HG03045 (cell line): ENCODE measurements around the gene ACSL1.
"Not testable (repeated sequence)": the region's sequence is repeated elsewhere in the genome, so short reads cannot be mapped to it uniquely, and the experiment has no call there.

Experiments
- ATAC-seq: cut with Tn5 transposase; IDR thresholded peaks from one replicate; pipeline ENCODE4 v1.9.1; 2021; ENCODE audit warnings: mild to moderate bottlenecking, moderate library complexity; ENCODE audit not compliant: unreplicated experiment

The ACSL1 gene

GRCh38 chr4:184763150-184763780 lies 62.5 kb downstream of the ACSL1 start:
- no peak for ATAC-seq

- peak; percentile 74 for ATAC-seq
Observed at GRCh38 chr4:184762100-184762499, 63.7 kb downstream of the ACSL1 start.

GRCh38 chr4:184760681-184761080 lies 65.1 kb downstream of the ACSL1 start:
- ATAC-seq = no peak

- ATAC-seq = no peak
Observed at GRCh38 chr4:184757810-184758209, 68.0 kb downstream of the ACSL1 start.

- no peak for ATAC-seq
Observed at GRCh38 chr4:184756399-184756798, 69.4 kb downstream of the ACSL1 start.

GRCh38 chr4:184755278-184755677 lies 70.5 kb downstream of the ACSL1 start:
- no peak for ATAC-seq

GRCh38 chr4:184752496-184753275 lies 73.1 kb downstream of the ACSL1 start:
- no peak for ATAC-seq

- no peak for ATAC-seq
Observed at GRCh38 chr4:184751585-184751956, 74.2 kb downstream of the ACSL1 start.

- ATAC-seq = no peak
Observed at GRCh38 chr4:184750926-184751584, 74.7 kb downstream of the ACSL1 start.

- ATAC-seq = no peak
Observed at GRCh38 chr4:184748251-184748652, 77.5 kb downstream of the ACSL1 start.

GRCh38 chr4:184747034-184747830 lies 78.5 kb downstream of the ACSL1 start:
- ATAC-seq = no peak

GRCh38 chr4:184745831-184746795 lies 79.7 kb downstream of the ACSL1 start:
- ATAC-seq = peak; percentile 62

- no peak for ATAC-seq
Observed at GRCh38 chr4:184744236-184744635, 81.5 kb downstream of the ACSL1 start.

- no peak for ATAC-seq
Observed at GRCh38 chr4:184743650-184744049, 82.1 kb downstream of the ACSL1 start.

GRCh38 chr4:184741651-184742050 lies 84.1 kb downstream of the ACSL1 start:
- not testable (repeated sequence) for ATAC-seq

GRCh38 chr4:184740980-184741391 lies 84.8 kb downstream of the ACSL1 start:
- ATAC-seq = no peak

GRCh38 chr4:184739575-184739974 lies 86.2 kb downstream of the ACSL1 start:
- ATAC-seq = not testable (repeated sequence)

- ATAC-seq = no peak
Observed at GRCh38 chr4:184734758-184735157, 91.0 kb downstream of the ACSL1 start.

GRCh38 chr4:184733654-184734524 lies 91.9 kb downstream of the ACSL1 start, which contains the start of gene CENPU:
Gene CENPU, minus strand, starts transcription at chr4:184734096. Its CDS starts 34 bp downstream, at chr4:184734062.
- peak; percentile 94 for ATAC-seq
